GM19238 (cell line): ENCODE data around the gene CSMD2.

Source experiments
- DNase-seq: peaks from one replicate; pipeline ENCODE4 v3.0.0; 2011; ENCODE audit warnings: low spot score; ENCODE audit not compliant: insufficient read length

The CSMD2 gene

GRCh38 chr1:34007760-34008159 lies 157.3 kb downstream of the CSMD2 start:
- no peak for DNase-seq

- DNase-seq = no peak
Measured at GRCh38 chr1:34005309-34005708, 159.7 kb downstream of the CSMD2 start.

- DNase-seq = no peak
Measured at GRCh38 chr1:34002810-34003209, 162.2 kb downstream of the CSMD2 start.

- DNase-seq = no peak
Measured at GRCh38 chr1:33997127-33998036, 167.6 kb downstream of the CSMD2 start.

GRCh38 chr1:33996281-33996680 lies 168.7 kb downstream of the CSMD2 start:
- DNase-seq = no peak

- no peak for DNase-seq
Measured at GRCh38 chr1:33993301-33993700, 171.7 kb downstream of the CSMD2 start.

- no peak for DNase-seq
Measured at GRCh38 chr1:33990281-33990680, 174.7 kb downstream of the CSMD2 start.

- no peak for DNase-seq
Measured at GRCh38 chr1:33988161-33988560, 176.9 kb downstream of the CSMD2 start.

GRCh38 chr1:33986390-33987095 lies 178.5 kb downstream of the CSMD2 start:
- no peak for DNase-seq

- no peak for DNase-seq
Measured at GRCh38 chr1:33985656-33986055, 179.4 kb downstream of the CSMD2 start.

- DNase-seq = no peak
Measured at GRCh38 chr1:33984906-33985565, 180.0 kb downstream of the CSMD2 start.

GRCh38 chr1:33982419-33982818 lies 182.6 kb downstream of the CSMD2 start:
- no peak for DNase-seq

GRCh38 chr1:33979341-33979740 lies 185.7 kb downstream of the CSMD2 start:
- no peak for DNase-seq

- no peak for DNase-seq
Measured at GRCh38 chr1:33975961-33976360, 189.1 kb downstream of the CSMD2 start.

GRCh38 chr1:33973799-33974545 lies 191.1 kb downstream of the CSMD2 start:
- DNase-seq = no peak

- no peak for DNase-seq
Measured at GRCh38 chr1:33972676-33973395, 192.2 kb downstream of the CSMD2 start.

GRCh38 chr1:33971913-33972312 lies 193.1 kb downstream of the CSMD2 start:
- no peak for DNase-seq

- DNase-seq = no peak
Measured at GRCh38 chr1:33971018-33971710, 193.9 kb downstream of the CSMD2 start.

- no peak for DNase-seq
Measured at GRCh38 chr1:33970148-33970825, 194.7 kb downstream of the CSMD2 start.
